HepG2 (cell line): ENCODE measurements around the gene BEGAIN. TPM values are rescaled to one million over a fixed set of nuclear protein-coding genes. Genes with fewer than 3 reads are reported as not detected.

Experiments used
- JUNB ChIP-seq: sonication (generic); formaldehyde crosslinking; IDR thresholded peaks from 2 replicates; pipeline ENCODE4 v1.8.0; 2022; ENCODE audit warnings: missing genetic modification reagents, mild to moderate bottlenecking, borderline replicate concordance
- NCOR1 ChIP-seq: fragments of 200-600 bp; sonication (generic); IDR thresholded peaks from 2 replicates; pipeline ENCODE4 v1.7.0; 2017; ENCODE audit warnings: antibody characterized with exemption, low read length, borderline replicate concordance
- SALL1 ChIP-seq: sonication (generic); formaldehyde crosslinking; IDR thresholded peaks from 2 replicates; pipeline ENCODE4 v1.8.0; 2022; ENCODE audit warnings: mild to moderate bottlenecking, missing genetic modification reagents
- SNAPC2 ChIP-seq: sonication (generic); formaldehyde crosslinking; IDR thresholded peaks from 2 replicates; pipeline ENCODE4 v1.8.1; 2022; ENCODE audit warnings: mild to moderate bottlenecking, missing genetic modification reagents
- ZNF136 ChIP-seq: sonication (generic); formaldehyde crosslinking; IDR thresholded peaks from 2 replicates; pipeline ENCODE4 v1.8.1; 2022; ENCODE audit warnings: low read depth, mild to moderate bottlenecking, moderate library complexity, missing genetic modification reagents
- ZNF468 ChIP-seq: sonication (generic); formaldehyde crosslinking; IDR thresholded peaks from 2 replicates; pipeline ENCODE4 v1.8.0; 2022; ENCODE audit warnings: mild to moderate bottlenecking, moderate library complexity, missing genetic modification reagents
- ZSCAN9 ChIP-seq: IDR thresholded peaks from 2 replicates; pipeline ENCODE4 v1.6.1; 2016; ENCODE audit warnings: borderline replicate concordance
- polyA plus RNA-seq, 8 experiments: library from polyadenylated mRNA; depleted of rRNA in 3 of 8; stranded (reverse) in 7 of 8; unstranded in 1 of 8; fragments of >200 nt; fragmentation: Illumina TruSeq in 4 of 8; extraction: Trizol in 4 of 8; gene quantifications; 2 replicates each; pipeline versions ENCODE4 v1.2.1 to v1.2.3, GENCODE V29; 2011 to 2016; ENCODE audit warnings: low read depth in 4 of 8, missing spikeins in 1 of 8, mixed read lengths in 1 of 8; ENCODE audit not compliant: insufficient read depth in 1 of 8
- total RNA-seq, 5 experiments: library from RNA; depleted of rRNA; stranded (reverse); fragments of >200 nt; fragmentation: Illumina TruSeq; extraction: Trizol; gene quantifications; 2 replicates each; pipeline ENCODE4 v1.2.3, GENCODE V29; 2016; ENCODE audit warnings: low read depth in 1 of 5
- TF ChIP-seq, protein P1 (sequence below), 2 experiments: fragments of 450-650 bp in 1 of 2; sonication (generic) in 1 of 2; formaldehyde crosslinking in 1 of 2; IDR thresholded peaks; 2 replicates each; pipeline versions ENCODE4 v1.6.1 to v1.8.0; 2016 to 2022; ENCODE audit warnings: antibody characterized with exemption in 1 of 2, mild to moderate bottlenecking in 1 of 2, missing genetic modification reagents in 1 of 2
- TF ChIP-seq, protein P2 (sequence below): sonication (generic); formaldehyde crosslinking; IDR thresholded peaks from 2 replicates; pipeline ENCODE4 v1.5.0; 2020; ENCODE audit warnings: missing genetic modification reagents, mild to moderate bottlenecking, borderline replicate concordance
- TF ChIP-seq, protein P3 (sequence below): sonication (generic); formaldehyde crosslinking; IDR thresholded peaks from 2 replicates; pipeline ENCODE4 v1.5.0; 2020; ENCODE audit warnings: mild to moderate bottlenecking, low read depth, missing genetic modification reagents, borderline replicate concordance

The BEGAIN gene
- total and polyA plus RNA-seq, 2 of the 13 experiments (the other 11 are each of a cell fraction or from before 2014, with no cell fraction given) = not detected

DNA sequence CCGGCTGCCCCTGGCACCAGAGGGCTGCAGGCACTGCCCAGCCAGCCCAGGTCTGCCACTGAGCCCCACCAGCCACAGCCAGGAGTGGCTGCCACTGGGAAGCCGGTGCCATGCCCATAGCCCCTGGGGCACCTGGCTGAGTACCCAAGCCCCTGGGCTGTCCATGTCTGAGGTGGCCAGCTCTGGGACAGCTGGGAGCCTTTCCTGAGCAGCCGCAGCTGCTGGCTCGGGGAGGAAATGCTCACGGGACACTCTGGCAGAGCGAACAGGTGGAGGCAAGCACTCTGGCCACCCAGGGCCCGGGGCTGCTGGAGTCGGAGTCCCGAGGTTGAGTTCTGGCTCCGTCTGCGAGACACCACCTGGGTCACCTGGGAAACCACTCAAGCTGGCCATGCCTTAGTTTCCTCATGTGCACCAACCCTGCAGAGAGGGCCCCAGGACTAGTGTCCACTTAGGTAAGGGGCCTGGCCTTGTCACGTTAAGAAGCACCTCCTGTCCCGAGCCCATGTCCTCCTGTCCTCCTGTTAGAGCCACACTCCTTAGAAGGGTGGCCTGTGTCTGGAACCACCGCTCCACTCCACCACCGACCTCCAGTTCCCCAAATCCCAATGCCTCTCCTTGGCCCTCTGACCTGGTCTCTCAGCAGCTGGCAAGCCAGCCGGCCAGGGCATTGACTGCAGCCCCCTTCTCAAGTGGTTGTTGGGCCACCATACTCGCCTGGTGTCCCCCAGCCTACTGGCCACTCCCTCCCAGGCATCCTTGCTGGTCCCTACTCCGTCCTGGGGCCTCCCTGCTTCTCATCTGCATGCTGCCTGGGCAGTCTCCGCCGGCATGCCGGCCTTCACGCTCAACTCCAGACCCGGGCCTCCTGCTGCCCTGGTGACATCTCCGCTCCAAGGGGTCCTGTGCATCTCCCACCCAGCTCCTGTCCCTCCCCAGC is 45.3 kb downstream of the BEGAIN start (continued):
- TF ChIP-seq, protein P1, sequence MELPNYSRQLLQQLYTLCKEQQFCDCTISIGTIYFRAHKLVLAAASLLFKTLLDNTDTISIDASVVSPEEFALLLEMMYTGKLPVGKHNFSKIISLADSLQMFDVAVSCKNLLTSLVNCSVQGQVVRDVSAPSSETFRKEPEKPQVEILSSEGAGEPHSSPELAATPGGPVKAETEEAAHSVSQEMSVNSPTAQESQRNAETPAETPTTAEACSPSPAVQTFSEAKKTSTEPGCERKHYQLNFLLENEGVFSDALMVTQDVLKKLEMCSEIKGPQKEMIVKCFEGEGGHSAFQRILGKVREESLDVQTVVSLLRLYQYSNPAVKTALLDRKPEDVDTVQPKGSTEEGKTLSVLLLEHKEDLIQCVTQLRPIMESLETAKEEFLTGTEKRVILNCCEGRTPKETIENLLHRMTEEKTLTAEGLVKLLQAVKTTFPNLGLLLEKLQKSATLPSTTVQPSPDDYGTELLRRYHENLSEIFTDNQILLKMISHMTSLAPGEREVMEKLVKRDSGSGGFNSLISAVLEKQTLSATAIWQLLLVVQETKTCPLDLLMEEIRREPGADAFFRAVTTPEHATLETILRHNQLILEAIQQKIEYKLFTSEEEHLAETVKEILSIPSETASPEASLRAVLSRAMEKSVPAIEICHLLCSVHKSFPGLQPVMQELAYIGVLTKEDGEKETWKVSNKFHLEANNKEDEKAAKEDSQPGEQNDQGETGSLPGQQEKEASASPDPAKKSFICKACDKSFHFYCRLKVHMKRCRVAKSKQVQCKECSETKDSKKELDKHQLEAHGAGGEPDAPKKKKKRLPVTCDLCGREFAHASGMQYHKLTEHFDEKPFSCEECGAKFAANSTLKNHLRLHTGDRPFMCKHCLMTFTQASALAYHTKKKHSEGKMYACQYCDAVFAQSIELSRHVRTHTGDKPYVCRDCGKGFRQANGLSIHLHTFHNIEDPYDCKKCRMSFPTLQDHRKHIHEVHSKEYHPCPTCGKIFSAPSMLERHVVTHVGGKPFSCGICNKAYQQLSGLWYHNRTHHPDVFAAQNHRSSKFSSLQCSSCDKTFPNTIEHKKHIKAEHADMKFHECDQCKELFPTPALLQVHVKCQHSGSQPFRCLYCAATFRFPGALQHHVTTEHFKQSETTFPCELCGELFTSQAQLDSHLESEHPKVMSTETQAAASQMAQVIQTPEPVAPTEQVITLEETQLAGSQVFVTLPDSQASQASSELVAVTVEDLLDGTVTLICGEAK (IDR thresholded peaks at IDR 0.05) = no peak
- TF ChIP-seq, protein P1 (CRISPR knock-in tag; IDR thresholded peaks at IDR 0.05) = no peak
- no peak for TF ChIP-seq ZSCAN9 (CRISPR knock-in tag)
- TF ChIP-seq ZNF468 (CRISPR knock-in tag) = no peak
- TF ChIP-seq, protein P2, sequence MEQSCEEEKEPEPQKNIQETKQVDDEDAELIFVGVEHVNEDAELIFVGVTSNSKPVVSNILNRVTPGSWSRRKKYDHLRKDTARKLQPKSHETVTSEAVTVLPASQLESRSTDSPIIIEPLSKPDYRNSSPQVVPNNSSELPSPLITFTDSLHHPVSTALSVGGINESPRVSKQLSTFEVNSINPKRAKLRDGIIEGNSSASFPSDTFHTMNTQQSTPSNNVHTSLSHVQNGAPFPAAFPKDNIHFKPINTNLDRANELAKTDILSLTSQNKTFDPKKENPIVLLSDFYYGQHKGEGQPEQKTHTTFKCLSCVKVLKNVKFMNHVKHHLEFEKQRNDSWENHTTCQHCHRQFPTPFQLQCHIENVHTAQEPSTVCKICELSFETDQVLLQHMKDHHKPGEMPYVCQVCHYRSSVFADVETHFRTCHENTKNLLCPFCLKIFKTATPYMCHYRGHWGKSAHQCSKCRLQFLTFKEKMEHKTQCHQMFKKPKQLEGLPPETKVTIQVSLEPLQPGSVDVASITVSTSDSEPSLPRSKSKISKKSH (CRISPR knock-in tag) = no peak
- TF ChIP-seq JUNB = no peak
- TF ChIP-seq ZNF136 = no peak
- TF ChIP-seq NCOR1 = no peak
- no peak for TF ChIP-seq SALL1 (CRISPR knock-in tag)
- TF ChIP-seq, protein P3, sequence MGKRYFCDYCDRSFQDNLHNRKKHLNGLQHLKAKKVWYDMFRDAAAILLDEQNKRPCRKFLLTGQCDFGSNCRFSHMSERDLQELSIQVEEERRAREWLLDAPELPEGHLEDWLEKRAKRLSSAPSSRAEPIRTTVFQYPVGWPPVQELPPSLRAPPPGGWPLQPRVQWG (CRISPR knock-in tag) = no peak
- no peak for TF ChIP-seq SNAPC2 (CRISPR knock-in tag)
